Parathyroid adenoma (tissue), 2 donors: Measurements from ENCODE around the gene TMEM184A.

Experiments used
- H2AFZ ChIP-seq: fragments of 300-600 bp; sonication (generic); one replicate; pipeline ENCODE4 v1.7.0; 2017; ENCODE audit warnings: antibody characterized with exemption, mild to moderate bottlenecking
- H3K27ac ChIP-seq: fragments of 300-600 bp; sonication (generic); one replicate; pipeline ENCODE4 v1.7.0; 2017
- H3K27me3 ChIP-seq: fragments of 300-600 bp; sonication (generic); one replicate; pipeline ENCODE4 v1.7.0; 2017; ENCODE audit warnings: low read length; ENCODE audit not compliant: control insufficient read depth, insufficient read depth
- H3K36me3 ChIP-seq: fragments of 300-600 bp; sonication (generic); one replicate; pipeline ENCODE4 v1.7.0; 2017; ENCODE audit warnings: low read length; ENCODE audit not compliant: control insufficient read depth, insufficient read depth
- H3K4me1 ChIP-seq: fragments of 300-600 bp; sonication (generic); one replicate; pipeline ENCODE4 v1.7.0; 2017; ENCODE audit warnings: control low read depth
- H3K4me2 ChIP-seq: fragments of 300-600 bp; sonication (generic); one replicate; pipeline ENCODE4 v1.7.0; 2017; ENCODE audit warnings: low read length
- H3K4me3 ChIP-seq: fragments of 300-600 bp; sonication (generic); one replicate; pipeline ENCODE4 v1.7.0; 2017; ENCODE audit warnings: low read depth, low read length
- H3K79me2 ChIP-seq: fragments of 300-600 bp; sonication (generic); one replicate; pipeline ENCODE4 v1.7.0; 2017; ENCODE audit warnings: control low read depth
- H3K9ac ChIP-seq: fragments of 300-600 bp; sonication (generic); one replicate; pipeline ENCODE4 v1.7.0; 2017; ENCODE audit warnings: mild to moderate bottlenecking
- H3K9me3 ChIP-seq: fragments of 300-600 bp; sonication (generic); one replicate; pipeline ENCODE4 v1.7.0; 2017; ENCODE audit warnings: low read length; ENCODE audit not compliant: control insufficient read depth
- TF ChIP-seq, protein P1 (sequence below): fragments of 300-600 bp; sonication (generic); IDR thresholded peaks from one replicate; pipeline ENCODE4 v1.7.0; 2017; ENCODE audit warnings: antibody characterized with exemption, mild to moderate bottlenecking
- donor health status: primary hyperparathyroidism.

Gene TMEM184A

DNA sequence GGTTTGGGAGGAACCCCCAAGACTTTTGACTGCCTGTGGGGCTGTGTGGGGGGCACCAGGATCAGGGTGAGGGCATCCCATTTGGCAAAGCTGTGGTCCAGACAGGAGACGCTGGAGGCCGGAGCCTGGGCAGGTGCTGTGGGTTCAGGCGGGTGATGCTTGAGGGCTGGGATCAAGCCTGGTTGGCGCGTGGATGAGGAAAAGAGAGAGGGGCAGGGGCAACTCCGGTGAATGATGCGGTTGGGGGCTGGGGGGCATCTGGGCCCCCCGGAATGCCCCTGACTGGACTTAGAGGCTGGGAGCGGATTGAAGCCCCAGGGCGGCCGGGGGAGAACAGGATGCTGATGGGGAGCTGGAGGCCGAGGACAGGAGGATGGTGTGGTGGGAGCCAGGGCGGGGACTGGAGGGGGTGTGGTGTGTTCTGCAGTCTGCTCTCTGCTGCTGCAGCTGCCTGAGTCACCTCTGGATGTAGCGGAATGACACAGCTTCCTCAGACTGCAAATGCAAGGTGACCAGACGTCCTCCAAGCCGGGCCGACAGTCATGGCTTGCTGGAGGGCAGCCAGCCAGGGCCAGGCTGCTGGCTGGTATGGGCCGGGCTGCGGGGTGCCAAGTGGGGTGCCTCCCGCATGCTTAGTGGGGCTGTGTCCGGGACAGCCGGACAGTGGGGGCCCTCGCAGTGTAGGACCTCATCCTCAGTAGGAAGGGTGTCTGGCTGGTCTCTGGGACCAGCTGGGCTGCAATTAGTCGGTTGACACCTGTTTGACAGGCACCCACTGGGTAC, 22.3 kb downstream of the TMEM184A start:
- no peaks in the 10 kb centered on the region for H3K36me3 ChIP-seq
- H3K4me2 ChIP-seq = no peak overlapping the region
- TF ChIP-seq, protein P1, sequence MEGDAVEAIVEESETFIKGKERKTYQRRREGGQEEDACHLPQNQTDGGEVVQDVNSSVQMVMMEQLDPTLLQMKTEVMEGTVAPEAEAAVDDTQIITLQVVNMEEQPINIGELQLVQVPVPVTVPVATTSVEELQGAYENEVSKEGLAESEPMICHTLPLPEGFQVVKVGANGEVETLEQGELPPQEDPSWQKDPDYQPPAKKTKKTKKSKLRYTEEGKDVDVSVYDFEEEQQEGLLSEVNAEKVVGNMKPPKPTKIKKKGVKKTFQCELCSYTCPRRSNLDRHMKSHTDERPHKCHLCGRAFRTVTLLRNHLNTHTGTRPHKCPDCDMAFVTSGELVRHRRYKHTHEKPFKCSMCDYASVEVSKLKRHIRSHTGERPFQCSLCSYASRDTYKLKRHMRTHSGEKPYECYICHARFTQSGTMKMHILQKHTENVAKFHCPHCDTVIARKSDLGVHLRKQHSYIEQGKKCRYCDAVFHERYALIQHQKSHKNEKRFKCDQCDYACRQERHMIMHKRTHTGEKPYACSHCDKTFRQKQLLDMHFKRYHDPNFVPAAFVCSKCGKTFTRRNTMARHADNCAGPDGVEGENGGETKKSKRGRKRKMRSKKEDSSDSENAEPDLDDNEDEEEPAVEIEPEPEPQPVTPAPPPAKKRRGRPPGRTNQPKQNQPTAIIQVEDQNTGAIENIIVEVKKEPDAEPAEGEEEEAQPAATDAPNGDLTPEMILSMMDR = no peak
- no peak overlapping the region for H3K9ac ChIP-seq
- H2AFZ ChIP-seq = no peak overlapping the region
- no peak overlapping the region for H3K4me3 ChIP-seq
- H3K27me3 ChIP-seq = no peaks in the 10 kb centered on the region
- H3K27ac ChIP-seq = peak overlapping the region; percentile 75
- no peaks in the 10 kb centered on the region for H3K9me3 ChIP-seq
- peaks cover 5% of the 10 kb centered on the region for H3K79me2 ChIP-seq
- peaks cover 22% of the 10 kb centered on the region for H3K4me1 ChIP-seq

DNA sequence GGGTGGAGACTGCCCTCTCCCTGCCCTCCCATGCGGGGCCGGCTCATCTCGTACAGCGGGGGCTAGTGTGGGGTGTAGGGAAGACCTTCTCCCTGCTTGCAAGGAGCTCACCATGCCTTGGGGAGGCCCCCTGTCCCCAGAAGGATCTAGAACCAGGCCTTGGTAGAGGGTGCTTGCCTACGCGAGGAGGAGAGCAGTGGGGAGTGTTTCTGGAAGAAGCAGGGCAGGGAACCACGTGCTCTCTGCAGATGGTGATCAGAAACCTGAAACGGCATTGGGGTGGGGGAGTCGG, 22.8 kb downstream of the TMEM184A start:
- H3K9me3 ChIP-seq = no peaks in the 10 kb centered on the region
- H3K4me1 ChIP-seq = peaks cover 22% of the 10 kb centered on the region
- H3K36me3 ChIP-seq = no peaks in the 10 kb centered on the region
- TF ChIP-seq, protein P1 = no peak
- H3K9ac ChIP-seq = no peak overlapping the region
- H3K79me2 ChIP-seq = peaks cover 5% of the 10 kb centered on the region
- H3K27me3 ChIP-seq = no peaks in the 10 kb centered on the region
- peak overlapping the region; percentile 75 for H3K27ac ChIP-seq
- peak overlapping the region; percentile 16 for H3K4me2 ChIP-seq
- no peak overlapping the region for H2AFZ ChIP-seq
- no peak overlapping the region for H3K4me3 ChIP-seq

DNA sequence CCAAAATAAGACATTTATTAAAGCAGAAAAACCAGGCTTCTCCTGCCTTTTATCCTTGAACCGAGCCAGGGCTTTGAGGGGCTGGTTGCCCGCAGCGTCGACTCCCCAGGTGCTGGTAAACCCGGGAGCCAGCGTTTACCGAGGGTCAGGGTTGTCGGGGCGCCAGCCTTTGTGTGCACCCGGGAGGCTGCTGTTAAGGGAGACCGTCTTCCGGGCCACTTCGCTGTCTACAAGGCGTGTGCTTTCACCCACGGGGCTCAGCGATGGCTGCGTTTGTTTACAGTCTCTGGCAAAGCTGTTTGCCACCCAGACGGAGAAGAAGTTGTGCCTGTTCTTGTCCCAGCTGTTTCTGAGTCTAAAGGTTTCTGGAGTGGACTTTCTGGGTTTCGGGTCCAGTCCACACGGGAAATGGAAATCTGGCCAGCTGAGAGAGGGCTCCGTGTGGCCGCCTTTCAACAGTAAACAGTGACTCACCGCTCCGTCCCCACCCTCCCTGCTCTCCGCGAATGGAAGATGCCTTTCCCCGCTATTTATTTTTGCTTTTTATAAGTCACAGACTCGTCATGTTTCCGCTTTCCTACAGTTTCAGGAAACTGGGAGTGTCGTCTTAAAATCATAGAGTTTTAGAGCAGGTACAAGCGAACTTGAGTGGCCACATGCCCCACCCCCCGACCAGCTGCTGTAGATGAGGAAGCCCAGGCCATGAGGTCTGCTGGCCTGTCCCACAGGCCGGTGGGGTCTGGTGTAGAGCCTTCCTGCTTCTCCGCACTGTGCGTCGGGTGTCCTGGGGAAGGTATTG, 23.4 kb downstream of the TMEM184A start:
- Histone ChIP-seq H3K4me2 (peak overlapping the region; percentile 85), H3K9me3 (no peaks in the 10 kb centered on the region), H3K36me3 (no peaks in the 10 kb centered on the region), H3K79me2 (peaks cover 4% of the 10 kb centered on the region), H3K9ac (no peak overlapping the region), H3K27ac (peak overlapping the region; percentile 75), H3K4me3 (peak overlapping the region; percentile 27), H2AFZ (no peak overlapping the region), H3K27me3 (no peaks in the 10 kb centered on the region), H3K4me1 (peaks cover 20% of the 10 kb centered on the region)
- TF ChIP-seq, protein P1 = no peak

DNA sequence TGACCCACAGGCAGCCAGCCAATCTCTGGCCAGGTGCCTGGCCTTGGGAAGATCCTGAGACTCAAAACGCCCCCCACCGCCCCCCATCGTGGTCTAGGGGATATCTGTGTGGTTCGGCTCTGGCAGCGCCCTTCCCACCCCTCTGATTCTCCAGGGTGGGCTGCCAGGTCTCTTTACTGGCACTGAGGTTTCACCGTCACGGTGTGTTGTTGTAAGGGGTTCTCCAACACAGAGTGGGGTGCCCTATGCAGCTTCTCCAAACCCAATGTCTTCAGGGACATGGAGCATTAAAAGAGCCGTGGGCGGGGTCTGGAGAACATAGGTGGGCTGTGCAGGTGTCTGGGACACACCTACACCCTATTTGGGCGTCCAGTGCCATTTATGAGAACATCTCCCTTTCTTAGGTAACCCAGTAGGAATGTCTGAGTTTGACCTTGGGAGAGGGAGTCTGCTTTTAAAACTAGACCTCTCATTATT, 24.0 kb downstream of the TMEM184A start:
- Histone ChIP-seq H3K4me3 (peak overlapping the region; percentile 62), H3K79me2 (no peaks in the 10 kb centered on the region), H3K36me3 (no peaks in the 10 kb centered on the region), H3K9ac (no peak overlapping the region), H3K4me2 (peak overlapping the region; percentile 85), H3K9me3 (no peaks in the 10 kb centered on the region), H3K27ac (peak overlapping the region; percentile 75), H3K4me1 (peaks cover 14% of the 10 kb centered on the region), H3K27me3 (no peaks in the 10 kb centered on the region), H2AFZ (peak overlapping the region; percentile 66)
- TF ChIP-seq, protein P1 = no peak
